Measurements from ENCODE around the gene HBS1L.

- TF ChIP-seq, protein P1, sequence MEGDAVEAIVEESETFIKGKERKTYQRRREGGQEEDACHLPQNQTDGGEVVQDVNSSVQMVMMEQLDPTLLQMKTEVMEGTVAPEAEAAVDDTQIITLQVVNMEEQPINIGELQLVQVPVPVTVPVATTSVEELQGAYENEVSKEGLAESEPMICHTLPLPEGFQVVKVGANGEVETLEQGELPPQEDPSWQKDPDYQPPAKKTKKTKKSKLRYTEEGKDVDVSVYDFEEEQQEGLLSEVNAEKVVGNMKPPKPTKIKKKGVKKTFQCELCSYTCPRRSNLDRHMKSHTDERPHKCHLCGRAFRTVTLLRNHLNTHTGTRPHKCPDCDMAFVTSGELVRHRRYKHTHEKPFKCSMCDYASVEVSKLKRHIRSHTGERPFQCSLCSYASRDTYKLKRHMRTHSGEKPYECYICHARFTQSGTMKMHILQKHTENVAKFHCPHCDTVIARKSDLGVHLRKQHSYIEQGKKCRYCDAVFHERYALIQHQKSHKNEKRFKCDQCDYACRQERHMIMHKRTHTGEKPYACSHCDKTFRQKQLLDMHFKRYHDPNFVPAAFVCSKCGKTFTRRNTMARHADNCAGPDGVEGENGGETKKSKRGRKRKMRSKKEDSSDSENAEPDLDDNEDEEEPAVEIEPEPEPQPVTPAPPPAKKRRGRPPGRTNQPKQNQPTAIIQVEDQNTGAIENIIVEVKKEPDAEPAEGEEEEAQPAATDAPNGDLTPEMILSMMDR (IDR thresholded peaks at IDR 0.05): no peak
- no peak for TF ChIP-seq POLR2A (IDR thresholded peaks at IDR 0.05)
Measured at GRCh38 chr6:134925800-134926199, 128.8 kb downstream of the HBS1L start.

Data from tibial nerve (tissue), 3 donors.